Measurements from ENCODE around the gene ADORA1.

The ADORA1 gene

GRCh38 chr1:203127666-203128430, at the start of gene ADORA1:
Gene ADORA1 (plus strand): TSS chr1:203127726. CDS start chr1:203128842, 1,116 bp downstream.
- H3K36me3 ChIP-seq (ENCODE audit: insufficient read depth, low read length), result no peaks in the 10 kb centered on the region
- H3K79me2 ChIP-seq (ENCODE audit: insufficient read depth, low read length), result no peaks in the 10 kb centered on the region
- no peaks in the 10 kb centered on the region; the same call in 1 of the 2 replicates for H3K27me3 ChIP-seq (ENCODE audit: insufficient read depth, low read length)
- H3K4me2 ChIP-seq (ENCODE audit: low read length), result no peak within 1 kb of the TSS
- no peak within 1 kb of the TSS for H3K4me3 ChIP-seq (ENCODE audit: low read depth, low read length, poor library complexity, severe bottlenecking)
- no peak within 1 kb of the TSS for H2AFZ ChIP-seq (ENCODE audit: low read length)
- no peaks in the 10 kb centered on the region for H3K4me1 ChIP-seq (ENCODE audit: insufficient read depth, low read length, severe bottlenecking)
- no peaks in the 10 kb centered on the region for H3K9me3 ChIP-seq (ENCODE audit: low read length)
- no peak within 1 kb of the TSS for H3K27ac ChIP-seq (ENCODE audit: low read depth, low read length, poor library complexity, severe bottlenecking)
- H3K9me2 ChIP-seq (ENCODE audit: low read depth, low read length), result no peaks in the 10 kb centered on the region
- no peaks in the 10 kb centered on the region for H4K20me1 ChIP-seq (ENCODE audit: insufficient read depth, low read length)
- H3F3A ChIP-seq (ENCODE audit: insufficient read depth, low read length), result no peaks in the 10 kb centered on the region
- no peak for TF ChIP-seq CTCF (IDR thresholded peaks at IDR 0.05; ENCODE audit: low read length)
- no peak for TF ChIP-seq EZH2 (IDR thresholded peaks at IDR 0.05; ENCODE audit: borderline replicate concordance, low read length)
- H3K9ac ChIP-seq (ENCODE audit: low read length), result no peak within 1 kb of the TSS

- Histone ChIP-seq H3K27ac (ENCODE audit: low read depth, low read length, poor library complexity, severe bottlenecking) (no peak overlapping the region), H3K9ac (ENCODE audit: low read length) (no peak overlapping the region), H3K4me2 (ENCODE audit: low read length) (no peak overlapping the region), H3K9me3 (ENCODE audit: low read length) (no peaks in the 10 kb centered on the region), H3K4me1 (ENCODE audit: insufficient read depth, low read length, severe bottlenecking) (no peaks in the 10 kb centered on the region), H4K20me1 (ENCODE audit: insufficient read depth, low read length) (no peaks in the 10 kb centered on the region), H3K36me3 (ENCODE audit: insufficient read depth, low read length) (no peaks in the 10 kb centered on the region), H3K27me3 (ENCODE audit: insufficient read depth, low read length) (no peaks in the 10 kb centered on the region), H2AFZ (ENCODE audit: low read length) (no peak overlapping the region), H3K9me2 (ENCODE audit: low read depth, low read length) (no peaks in the 10 kb centered on the region), H3K4me3 (ENCODE audit: low read depth, low read length, poor library complexity, severe bottlenecking) (no peak overlapping the region), H3F3A (ENCODE audit: insufficient read depth, low read length) (no peaks in the 10 kb centered on the region), H3K79me2 (ENCODE audit: insufficient read depth, low read length) (no peaks in the 10 kb centered on the region)
- TF ChIP-seq CTCF (IDR thresholded peaks at IDR 0.05; ENCODE audit: low read length), result no peak
- no peak for TF ChIP-seq EZH2 (IDR thresholded peaks at IDR 0.05; ENCODE audit: borderline replicate concordance, low read length)
Measured at GRCh38 chr1:203077956-203078355, 49.6 kb upstream of the ADORA1 start.

- Histone ChIP-seq H3K9me2 (ENCODE audit: low read depth, low read length) (no peaks in the 10 kb centered on the region), H3K27ac (ENCODE audit: low read depth, low read length, poor library complexity, severe bottlenecking) (no peak overlapping the region), H3F3A (ENCODE audit: insufficient read depth, low read length) (no peaks in the 10 kb centered on the region), H3K79me2 (ENCODE audit: insufficient read depth, low read length) (no peaks in the 10 kb centered on the region), H4K20me1 (ENCODE audit: insufficient read depth, low read length) (no peaks in the 10 kb centered on the region), H3K36me3 (ENCODE audit: insufficient read depth, low read length) (no peaks in the 10 kb centered on the region), H3K4me3 (ENCODE audit: low read depth, low read length, poor library complexity, severe bottlenecking) (no peak overlapping the region), H3K4me1 (ENCODE audit: insufficient read depth, low read length, severe bottlenecking) (no peaks in the 10 kb centered on the region), H3K9me3 (ENCODE audit: low read length) (no peaks in the 10 kb centered on the region), H2AFZ (ENCODE audit: low read length) (no peak overlapping the region), H3K9ac (ENCODE audit: low read length) (no peak overlapping the region), H3K4me2 (ENCODE audit: low read length) (no peak overlapping the region), H3K27me3 (ENCODE audit: insufficient read depth, low read length) (no peaks in the 10 kb centered on the region)
- TF ChIP-seq EZH2 (IDR thresholded peaks at IDR 0.05; ENCODE audit: borderline replicate concordance, low read length) (no peak), CTCF (IDR thresholded peaks at IDR 0.05; ENCODE audit: low read length) (no peak)
Measured at GRCh38 chr1:203078478-203078877, 49.0 kb upstream of the ADORA1 start.

All from OCI-LY1 (cell line).